MM.1S (cell line): ENCODE data around the gene FAM200B.

Experiments used
- CTCF ChIP-seq: fragments of 300-600 bp; sonication (generic); IDR thresholded peaks from 2 replicates; pipeline ENCODE4 v1.5.1; 2016; ENCODE audit warnings: antibody characterized with exemption, low read length, mixed read lengths
- EZH2 ChIP-seq: fragments of 300-600 bp; sonication (generic); optimal IDR thresholded peaks from 2 replicates; pipeline ENCODE3; 2017; ENCODE audit warnings: low read depth, mild to moderate bottlenecking, antibody characterized with exemption, low read length, mixed read lengths
- EZH2phosphoT487 ChIP-seq: fragments of 300-600 bp; sonication (generic); IDR thresholded peaks from 2 replicates; pipeline ENCODE4 v1.6.1; 2018; ENCODE audit warnings: antibody characterized with exemption, low read length

GRCh38 chr4:15718465-15718864, 36.8 kb downstream of the FAM200B start:
- TF ChIP-seq CTCF (no peak), EZH2phosphoT487 (no peak), EZH2 (no peak)
